Body of pancreas (tissue), 4 donors: ENCODE results near the gene MUC5B. TPM values are rescaled to one million over a fixed set of nuclear protein-coding genes. Genes with fewer than 3 reads are reported as not detected.

ENCODE experiments used
- ATAC-seq: fragments of 150-250 bp; one replicate; pipeline ENCODE4 v1.9.1; 2016
- DNase-seq, 4 donors: peaks; one replicate each; pipeline ENCODE4 v3.0.0-alpha.2; 2019
- H3K27ac ChIP-seq, 4 donors: fragments of 200-600 bp; sonication (generic); 1 replicate in 3 of 4; 2 replicates in 1 of 4; pipeline versions ENCODE4 v1.5.1 to v1.6.1; 2016 to 2019; ENCODE audit warnings: mild to moderate bottlenecking in 1 of 4, mixed read lengths in 1 of 4, moderate library complexity in 1 of 4
- H3K27me3 ChIP-seq, 2 donors: fragments of 200-600 bp; sonication (generic); one replicate each; pipeline ENCODE4 v1.6.0; 2016; ENCODE audit warnings: mild to moderate bottlenecking in 1 of 2
- H3K36me3 ChIP-seq, 2 donors: fragments of 200-600 bp; sonication (generic); replicated peaks in 1 of 2; 2 replicates each; pipeline ENCODE4 v1.5.1; 2016; ENCODE audit warnings: low read depth in 2 of 2; ENCODE audit not compliant: insufficient read depth in 1 of 2
- H3K4me1 ChIP-seq: fragments of 200-600 bp; sonication (generic); one replicate; pipeline ENCODE4 v1.6.0; 2016
- H3K4me3 ChIP-seq, 2 donors: fragments of 200-600 bp; sonication (generic); 1 replicate in 1 of 2; 2 replicates in 1 of 2; pipeline ENCODE4 v1.5.1; 2016 to 2019
- H3K9me3 ChIP-seq, 3 donors: fragments of 200-600 bp; sonication (generic); 1 replicate in 2 of 3; 2 replicates in 1 of 3; pipeline ENCODE4 v1.5.1; 2016
- POLR2A ChIP-seq, 3 donors: fragments of 450-650 bp; IDR thresholded peaks; one replicate each; pipeline ENCODE4 v1.6.1; 2016; ENCODE audit warnings: antibody characterized with exemption in 3 of 3, mild to moderate bottlenecking in 2 of 3
- WGBS, 2 donors: methylation state at CpG; one replicate each; pipeline ENCODE4 v1.1.5; 2017; 5-methylcytosine and 5-hydroxymethylcytosine counted together
- intact Hi-C: fragments of 100-400 bp; cut with DNase I; formaldehyde crosslinking; loops from one replicate; pipeline ENCODE4 v1.15.1; 2023
- total RNA-seq, 2 donors: library from RNA; depleted of rRNA; stranded (reverse); fragments of >200 nt; gene quantifications; one replicate each; pipeline ENCODE4 v1.1.0, GENCODE V29; 2016
- TF ChIP-seq, protein P1 (sequence below), 7 experiments: fragments of 450-650 bp in 4 of 7; fragments of 200-600 bp in 3 of 7; sonication (generic) in 3 of 7; IDR thresholded peaks; one replicate each; pipeline ENCODE4 v1.5.1; 2016 to 2019; ENCODE audit warnings: antibody characterized with exemption in 7 of 7

The MUC5B gene
- total RNA-seq, 2 donors from 2014 or later = 4.6 to 11.4 TPM

DNA sequence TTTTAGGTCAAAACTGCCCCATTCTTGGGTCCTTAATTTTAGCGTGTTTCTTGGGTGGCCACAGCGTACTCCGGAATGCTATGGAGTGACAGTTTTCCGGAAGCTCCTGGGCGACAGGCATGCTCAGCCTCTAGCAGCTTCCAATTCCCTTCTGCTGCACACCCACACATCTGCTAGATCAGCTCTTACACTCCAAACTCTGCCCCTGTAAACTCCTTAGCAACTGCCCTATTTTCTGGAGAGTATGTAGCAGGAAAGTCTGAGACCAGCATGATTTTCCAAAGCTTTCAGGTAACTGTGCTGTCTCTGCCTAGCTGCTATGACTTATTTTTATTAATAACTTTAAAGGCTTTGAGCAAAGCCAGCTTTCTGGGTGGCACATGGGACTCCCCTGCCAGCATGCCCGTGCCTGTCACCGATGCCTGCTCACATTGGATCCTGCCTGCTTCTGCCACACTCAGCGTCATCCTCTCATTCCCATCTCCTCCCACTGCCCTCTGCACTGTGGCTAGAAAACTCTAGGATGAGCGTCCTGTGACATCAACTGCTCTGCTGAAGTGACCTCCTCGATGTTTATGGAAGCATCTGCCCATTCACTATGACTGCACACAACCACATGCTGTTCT, 69.3 kb downstream of the MUC5B start:
- ATAC-seq (no peak), DNase-seq (no peak)
- Histone ChIP-seq H3K36me3 (peaks cover 0 to 30% of the 10 kb centered on the region in 2 donors), H3K27ac (no peak overlapping the region), H3K4me3 (no peak overlapping the region), H3K27me3 (no peaks in the 10 kb centered on the region), H3K9me3 (no peaks in the 10 kb centered on the region), H3K4me1 (peaks cover 4% of the 10 kb centered on the region)
- TF ChIP-seq, protein P1, sequence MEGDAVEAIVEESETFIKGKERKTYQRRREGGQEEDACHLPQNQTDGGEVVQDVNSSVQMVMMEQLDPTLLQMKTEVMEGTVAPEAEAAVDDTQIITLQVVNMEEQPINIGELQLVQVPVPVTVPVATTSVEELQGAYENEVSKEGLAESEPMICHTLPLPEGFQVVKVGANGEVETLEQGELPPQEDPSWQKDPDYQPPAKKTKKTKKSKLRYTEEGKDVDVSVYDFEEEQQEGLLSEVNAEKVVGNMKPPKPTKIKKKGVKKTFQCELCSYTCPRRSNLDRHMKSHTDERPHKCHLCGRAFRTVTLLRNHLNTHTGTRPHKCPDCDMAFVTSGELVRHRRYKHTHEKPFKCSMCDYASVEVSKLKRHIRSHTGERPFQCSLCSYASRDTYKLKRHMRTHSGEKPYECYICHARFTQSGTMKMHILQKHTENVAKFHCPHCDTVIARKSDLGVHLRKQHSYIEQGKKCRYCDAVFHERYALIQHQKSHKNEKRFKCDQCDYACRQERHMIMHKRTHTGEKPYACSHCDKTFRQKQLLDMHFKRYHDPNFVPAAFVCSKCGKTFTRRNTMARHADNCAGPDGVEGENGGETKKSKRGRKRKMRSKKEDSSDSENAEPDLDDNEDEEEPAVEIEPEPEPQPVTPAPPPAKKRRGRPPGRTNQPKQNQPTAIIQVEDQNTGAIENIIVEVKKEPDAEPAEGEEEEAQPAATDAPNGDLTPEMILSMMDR (IDR thresholded peaks at IDR 0.05) = no peak
- TF ChIP-seq POLR2A (IDR thresholded peaks at IDR 0.05) = no peak
- WGBS, 2 donors = 88 to 93% methylated on average over 10 of the region's 10 CpGs
- intact Hi-C loops = no loop called here

DNA sequence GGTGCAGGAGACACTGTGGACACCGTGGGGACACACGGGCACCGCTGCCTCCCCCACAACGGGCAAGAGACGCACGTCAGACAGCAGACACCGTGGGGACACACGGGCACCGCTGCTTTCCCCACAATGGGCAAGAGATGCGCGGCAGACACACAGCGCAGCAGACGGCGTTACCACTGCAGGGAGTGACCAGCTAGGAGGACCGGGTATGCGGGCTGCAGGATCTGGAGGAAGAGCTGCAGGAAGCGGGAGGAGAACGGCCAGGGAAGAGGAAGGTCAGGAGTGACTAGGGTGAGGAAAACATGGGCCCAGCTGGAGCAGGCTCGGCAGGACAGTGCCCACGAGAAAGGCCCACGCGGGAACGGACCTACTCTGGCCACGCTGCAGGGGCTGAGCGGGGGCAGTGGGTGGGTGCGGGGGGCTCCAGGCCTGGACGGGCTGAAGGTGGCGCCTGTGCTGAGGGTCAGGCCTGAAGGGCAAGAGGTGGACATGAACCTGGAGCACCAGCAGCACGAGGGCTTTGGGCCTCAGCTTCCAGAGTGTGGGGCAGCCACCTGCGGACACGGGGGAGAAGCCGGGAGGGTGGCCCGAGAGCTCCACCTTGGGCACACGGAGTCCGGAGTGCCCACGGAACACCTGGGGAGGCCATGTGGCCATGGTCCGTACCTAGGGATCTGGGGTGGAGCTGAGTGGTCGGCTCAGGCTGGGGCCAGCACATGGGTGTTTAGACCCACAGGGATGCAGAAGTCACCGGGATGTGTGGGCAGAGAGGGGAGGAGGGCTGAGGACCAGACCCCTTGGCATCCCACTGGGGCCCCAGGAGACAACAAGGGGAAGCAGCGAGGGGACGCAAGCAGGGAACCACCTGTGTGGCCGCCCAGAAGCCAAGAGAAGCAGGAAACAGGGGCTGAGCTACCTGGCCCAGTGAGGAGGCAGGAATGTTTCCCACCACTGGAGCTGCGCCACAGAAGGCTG, 70.1 kb downstream of the MUC5B start:
- no peak overlapping the region for H3K4me3 ChIP-seq
- H3K36me3 ChIP-seq = peaks cover 0 to 28% of the 10 kb centered on the region in 2 donors

DNA sequence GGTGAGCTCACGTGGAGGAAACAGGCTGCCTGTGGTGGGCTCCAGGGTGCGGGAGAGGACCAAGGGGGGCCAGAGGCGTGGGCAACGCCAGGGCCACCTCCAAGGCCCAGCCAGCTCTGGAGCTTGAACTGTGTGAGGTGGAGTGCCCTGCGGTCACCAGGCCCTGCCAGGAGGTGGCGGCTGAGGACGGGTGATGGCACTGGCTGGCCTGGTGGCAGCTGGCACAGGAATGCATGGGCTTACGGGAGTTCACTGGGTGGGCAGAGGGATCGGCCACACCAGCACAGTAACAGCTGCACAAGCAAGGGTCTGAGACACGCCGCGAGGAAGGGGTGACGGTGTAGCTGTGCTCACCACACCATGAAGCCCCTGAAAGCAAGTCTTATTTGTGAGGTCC, 70.8 kb downstream of the MUC5B start:
- 75 to 90% methylated on average over 2 to 13 of the region's 13 CpGs for WGBS, 2 donors

More for the DNA sequence above, 70.1 kb downstream of the MUC5B start:
- no peak for ATAC-seq
- H3K9me3 ChIP-seq = no peaks in the 10 kb centered on the region
- TF ChIP-seq, protein P1 (IDR thresholded peaks at IDR 0.05) = no peak
- no peak for TF ChIP-seq POLR2A (IDR thresholded peaks at IDR 0.05)
- intact Hi-C loops = no loop called here
- WGBS, 2 donors = 88 to 92% methylated on average over 33 to 43 of the region's 43 CpGs
- H3K4me1 ChIP-seq = peaks cover 12% of the 10 kb centered on the region
- no peak overlapping the region for H3K27ac ChIP-seq
- DNase-seq = peak in 2 of 4 donors; percentile 6 to 9
- no peaks in the 10 kb centered on the region for H3K27me3 ChIP-seq

GRCh38 chr11:1295086-1295485, 72.2 kb downstream of the MUC5B start:
- Histone ChIP-seq H3K27ac (no peak overlapping the region), H3K4me1 (peaks cover 33% of the 10 kb centered on the region), H3K4me3 (no peak overlapping the region), H3K9me3 (no peaks in the 10 kb centered on the region), H3K27me3 (no peaks in the 10 kb centered on the region), H3K36me3 (peaks cover 0 to 12% of the 10 kb centered on the region in 2 donors)
- intact Hi-C loops = no loop called here
- no peak for TF ChIP-seq POLR2A (IDR thresholded peaks at IDR 0.05)
- TF ChIP-seq, protein P1 (IDR thresholded peaks at IDR 0.05) = no peak
- ATAC-seq (no peak), DNase-seq (peak in 1 of 4 donors; percentile 3)
- 86 to 88% methylated on average over 14 to 22 of the region's 22 CpGs for WGBS, 2 donors

More for the DNA sequence above, 70.8 kb downstream of the MUC5B start:
- no peaks in the 10 kb centered on the region for H3K9me3 ChIP-seq
- intact Hi-C loops = no loop called here
- no peak overlapping the region for H3K4me3 ChIP-seq
- peak; percentile 43 to 68 (median 56) for DNase-seq
- ATAC-seq = no peak
- no peak for TF ChIP-seq POLR2A (IDR thresholded peaks at IDR 0.05)
- TF ChIP-seq, protein P1 (IDR thresholded peaks at IDR 0.05) = peak; percentile 8 to 63 (median 40)
- no peaks in the 10 kb centered on the region for H3K27me3 ChIP-seq
- peaks cover 0 to 21% of the 10 kb centered on the region in 2 donors for H3K36me3 ChIP-seq
- no peak overlapping the region for H3K27ac ChIP-seq
- peaks cover 18% of the 10 kb centered on the region for H3K4me1 ChIP-seq
